Activated T-cell treated with anti-CD3 and anti-CD28 coated beads for 1 hour (primary cell): ENCODE measurements around the gene SAG.
"Not testable (repeated sequence)": the region's sequence is repeated elsewhere in the genome, so short reads cannot be mapped to it uniquely, and the experiment has no call there.

Experiments
- DNase-seq: peaks from one replicate; pipeline ENCODE4 v3.0.0-alpha.2; 2020; ENCODE audit warnings: low read depth

SAG gene

DNA sequence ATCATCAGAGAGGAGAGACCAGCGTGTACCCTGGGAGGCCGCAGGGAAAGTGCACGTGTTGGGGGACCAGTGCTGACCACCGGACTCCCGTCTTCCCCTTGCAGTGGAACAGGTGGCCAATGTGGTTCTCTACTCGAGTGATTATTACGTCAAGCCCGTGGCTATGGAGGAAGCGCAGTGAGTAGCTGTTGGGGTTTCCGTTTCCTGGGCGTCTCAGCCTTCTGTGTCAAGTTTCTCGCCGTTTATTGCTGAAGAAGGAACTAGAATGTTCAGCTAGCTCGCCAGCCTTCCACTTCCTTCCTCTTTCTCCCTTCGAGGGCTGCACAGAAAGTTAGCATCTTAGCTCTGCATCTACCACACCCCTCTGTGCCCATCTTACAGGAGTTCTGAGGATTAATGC lies 23.9 kb downstream of the SAG start:
- peak; percentile 54 for DNase-seq

DNA sequence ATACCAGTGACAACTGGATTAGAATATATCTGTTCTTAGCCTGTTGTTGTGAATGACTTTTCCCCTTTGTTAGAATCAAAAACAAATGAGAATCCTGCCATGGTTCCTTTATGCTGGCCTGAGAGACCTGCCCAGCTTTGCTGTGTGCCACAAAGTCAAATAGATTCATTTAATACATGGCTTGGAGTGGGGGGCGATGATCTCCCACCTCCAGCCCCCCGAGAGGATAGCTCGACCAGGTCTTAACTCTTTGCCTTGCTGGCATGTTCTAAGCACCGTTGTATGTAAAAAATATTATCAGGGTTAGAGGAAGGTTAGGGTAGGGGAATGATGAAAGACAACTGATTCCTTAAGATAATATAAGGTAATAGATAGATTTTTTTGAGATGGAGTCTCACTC lies 24.5 kb downstream of the SAG start:
- no peak for DNase-seq

DNA sequence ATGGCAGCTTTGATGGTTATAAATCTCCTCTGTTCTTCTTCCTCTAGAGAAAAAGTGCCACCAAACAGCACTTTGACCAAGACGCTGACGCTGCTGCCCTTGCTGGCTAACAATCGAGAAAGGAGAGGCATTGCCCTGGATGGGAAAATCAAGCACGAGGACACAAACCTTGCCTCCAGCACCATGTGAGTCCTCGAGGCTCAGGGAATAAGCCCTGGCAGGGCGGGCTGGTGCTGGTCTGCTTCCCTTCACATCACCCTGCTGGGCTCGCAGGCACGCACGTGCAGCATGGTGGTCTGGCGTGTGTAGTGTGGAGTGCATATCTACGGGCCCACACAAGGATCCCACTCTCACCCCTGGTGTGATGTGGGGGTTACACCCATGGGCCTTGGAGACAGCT lies 27.3 kb downstream of the SAG start:
- DNase-seq, result no peak

DNA sequence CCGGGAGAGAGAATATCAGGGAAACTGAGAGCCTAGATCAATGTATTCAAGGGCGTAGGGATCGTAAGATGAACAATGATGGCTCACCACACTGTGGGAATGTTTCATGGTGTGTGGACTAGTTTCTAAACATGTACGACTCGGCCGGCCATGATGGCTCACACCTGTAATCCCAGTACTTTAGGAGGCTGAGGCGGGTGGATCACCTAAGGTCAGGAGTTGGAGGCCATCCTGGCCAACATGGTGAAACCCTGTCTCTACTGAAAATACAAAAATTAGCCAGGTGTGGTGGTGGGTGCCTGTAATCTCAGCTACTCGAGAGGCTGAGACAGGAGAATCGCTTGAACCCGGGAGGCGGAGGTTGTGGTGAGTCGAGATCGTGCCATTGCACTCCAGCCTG lies 28.5 kb downstream of the SAG start:
- DNase-seq, result not testable (repeated sequence)

DNA sequence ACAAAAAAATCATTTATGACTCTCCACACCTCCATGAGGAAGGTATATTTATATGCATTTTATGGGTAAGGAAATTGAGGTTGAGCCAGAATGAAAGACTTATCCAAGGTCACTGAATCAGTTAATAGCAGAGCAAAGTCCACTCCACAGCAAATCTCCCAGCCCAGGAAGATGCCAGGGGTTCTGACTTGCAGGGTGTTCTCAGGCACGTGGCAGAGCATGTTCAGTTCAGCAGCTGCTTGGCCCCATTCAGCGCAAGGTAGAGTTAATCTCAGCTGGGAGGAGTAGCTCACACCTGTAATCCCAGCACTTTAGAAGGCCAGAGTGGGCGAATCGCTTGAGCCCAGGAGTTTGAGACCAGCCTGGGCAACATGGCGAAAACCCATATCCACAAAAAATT lies 28.9 kb downstream of the SAG start:
- no peak for DNase-seq

DNA sequence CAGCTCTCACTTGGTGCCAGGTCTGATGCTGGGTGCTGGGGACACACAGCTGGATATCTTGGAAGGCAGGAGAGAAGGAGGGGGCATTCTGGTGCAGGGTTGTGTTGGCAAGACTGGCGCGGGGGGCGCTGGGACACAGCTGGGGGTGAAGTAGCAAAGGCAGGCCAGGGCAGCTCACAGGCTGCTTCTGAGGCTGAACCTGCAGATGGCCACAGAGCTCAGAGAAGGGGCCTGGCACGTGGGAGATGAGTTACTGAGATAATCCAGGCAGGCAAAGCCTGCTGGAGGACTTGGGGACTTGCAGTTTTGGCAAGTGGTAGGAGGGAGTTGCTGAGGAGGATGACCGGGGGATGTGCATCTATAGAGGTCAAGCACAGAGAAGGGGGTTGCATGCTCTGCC lies 30.4 kb downstream of the SAG start:
- no peak for DNase-seq

DNA sequence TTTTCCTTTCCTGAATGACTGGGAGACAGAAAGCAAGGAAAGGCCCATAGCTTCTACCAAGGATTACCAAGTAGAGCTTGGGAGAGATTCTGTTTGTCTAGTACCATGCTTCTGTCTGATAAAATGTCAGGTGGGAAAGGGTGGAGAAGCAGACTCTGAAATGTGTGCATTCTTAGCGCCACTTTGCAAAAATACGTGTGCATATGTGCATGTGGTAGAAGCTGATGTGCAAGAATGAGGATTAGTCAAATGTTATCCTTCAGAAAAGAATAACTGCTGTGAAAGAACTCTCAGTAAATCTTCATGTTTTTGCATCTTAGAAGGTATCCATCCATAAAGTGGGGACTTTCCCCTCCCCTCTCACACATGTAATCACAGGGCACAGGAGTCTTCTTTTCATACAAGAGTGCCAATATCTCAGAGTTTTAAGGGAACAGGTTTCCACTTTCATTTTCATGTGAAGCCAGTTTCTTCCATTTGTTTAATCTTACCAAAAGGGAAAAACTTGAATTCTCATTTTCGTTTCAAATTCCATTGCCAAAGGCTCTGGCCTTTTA lies 31.3 kb downstream of the SAG start:
- DNase-seq, result no peak

DNA sequence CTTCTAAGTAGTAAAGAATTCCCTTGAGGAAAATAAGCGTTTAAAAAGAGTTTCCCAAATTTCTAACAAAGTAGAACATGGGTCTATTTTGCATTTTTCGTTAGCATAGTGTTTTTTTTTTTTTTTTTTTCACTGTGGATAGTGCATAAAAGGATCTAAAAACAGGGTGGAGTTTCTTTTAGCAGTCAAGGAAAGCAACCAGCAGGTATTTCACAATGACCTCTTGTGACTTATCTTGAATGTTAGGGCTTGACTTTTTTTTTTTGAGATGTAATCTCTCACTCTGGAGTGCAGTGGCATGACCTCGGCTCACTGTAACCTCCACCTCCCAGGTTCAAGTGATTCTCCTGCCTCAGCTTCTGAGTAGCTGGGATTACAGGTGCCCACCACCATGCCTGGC lies 31.8 kb downstream of the SAG start:
- no peak for DNase-seq

DNA sequence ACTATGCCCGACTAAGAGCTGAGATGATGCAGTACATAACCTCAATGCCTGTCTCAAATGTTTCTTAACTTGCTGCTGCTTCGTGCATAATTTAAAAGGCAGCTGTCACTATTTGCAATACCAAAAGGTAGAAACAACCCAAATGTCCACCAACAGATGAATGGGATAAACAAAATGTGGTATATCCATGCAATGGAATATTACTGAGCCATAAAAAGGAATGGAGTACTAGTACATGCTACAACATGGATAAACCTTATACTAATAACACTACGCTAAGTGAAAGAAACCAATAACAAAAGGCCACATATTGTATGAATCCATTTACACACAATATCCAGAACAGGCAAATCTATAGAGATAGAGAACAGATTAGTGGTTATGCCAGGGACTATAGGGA lies 33.7 kb downstream of the SAG start:
- DNase-seq, result no peak

DNA sequence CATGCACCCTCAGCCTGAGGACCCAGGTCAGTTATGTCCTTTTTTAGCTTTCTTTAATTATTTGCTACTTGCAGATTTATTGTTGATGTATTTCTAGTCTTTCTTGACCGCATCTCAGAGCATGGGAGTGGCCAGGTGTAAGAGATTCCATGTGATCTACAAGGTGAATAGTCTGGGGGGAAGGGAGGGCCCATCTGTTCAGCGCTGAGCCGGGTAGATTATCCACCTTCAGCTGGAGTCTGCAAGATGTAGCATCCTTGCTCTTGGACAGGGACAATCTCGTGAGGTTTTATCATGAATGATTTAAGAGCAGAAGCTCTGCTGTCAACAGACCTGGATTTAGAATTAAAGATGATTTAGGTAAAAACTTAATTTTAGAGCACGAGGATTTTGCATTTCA lies 34.7 kb downstream of the SAG start:
- no peak for DNase-seq

DNA sequence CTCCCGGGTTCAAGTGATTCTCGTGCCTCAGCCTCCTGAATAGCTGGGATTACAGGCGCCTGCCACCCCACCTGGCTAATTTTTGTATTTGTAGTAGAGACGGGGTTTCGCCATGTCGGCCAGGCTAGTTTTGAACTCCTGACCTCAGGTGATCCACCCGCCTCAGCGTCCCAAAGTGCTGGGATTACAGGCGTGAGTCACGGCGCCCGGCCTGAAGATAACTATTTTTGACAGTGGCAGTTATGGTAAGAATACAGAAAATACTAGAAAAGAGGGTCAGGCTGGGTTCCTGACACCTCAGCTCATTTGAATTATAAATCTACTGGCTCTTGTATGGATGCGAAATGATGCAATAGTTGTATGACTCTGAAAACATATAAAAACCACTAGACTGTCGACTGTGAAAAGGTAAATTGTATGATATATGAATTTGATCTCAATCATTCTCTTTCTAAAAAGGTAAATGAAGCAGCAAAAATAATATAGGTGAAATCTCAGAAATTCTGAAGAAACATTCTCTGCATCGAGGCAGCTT lies 35.6 kb downstream of the SAG start:
- no peak for DNase-seq

DNA sequence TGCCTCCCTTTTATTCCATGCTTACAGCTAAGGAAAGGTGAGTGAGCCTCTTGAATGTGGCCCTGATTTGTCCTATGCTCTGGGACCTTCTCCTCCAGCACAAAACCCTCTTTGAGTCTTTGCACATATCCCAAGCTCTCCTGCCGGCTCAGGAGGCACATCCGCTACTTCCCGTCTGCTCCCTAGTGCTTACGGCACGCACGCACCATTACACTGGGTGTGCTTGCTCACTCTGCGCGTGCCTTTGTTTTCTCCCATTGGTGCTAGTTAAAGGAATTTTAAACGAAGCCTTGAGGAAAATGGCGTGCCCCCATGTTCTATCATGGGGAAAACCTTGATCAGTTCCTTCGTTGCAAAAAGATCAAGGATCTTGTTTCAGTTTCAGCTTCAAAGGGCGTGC lies 38.8 kb downstream of the SAG start:
- DNase-seq, result no peak

DNA sequence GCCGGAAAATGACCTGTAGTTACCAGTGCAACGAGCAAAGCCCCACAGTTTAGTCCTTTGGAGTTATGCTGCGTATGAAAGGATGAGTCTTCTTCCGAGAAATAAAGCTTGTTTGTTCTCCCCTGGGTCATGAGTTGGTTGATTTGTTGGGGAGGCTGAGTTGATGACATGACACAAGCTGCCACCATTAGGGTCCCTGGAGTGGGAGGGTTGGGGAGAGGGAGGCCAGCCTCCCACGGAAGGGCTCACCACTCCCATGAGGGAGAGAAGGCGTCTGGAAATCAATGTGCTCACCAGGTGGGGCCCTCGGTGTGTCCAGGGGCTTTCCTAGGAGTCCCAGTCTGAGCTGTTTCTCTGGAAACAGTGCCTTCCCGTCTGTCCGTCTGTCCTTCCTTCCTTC lies 39.3 kb downstream of the SAG start:
- DNase-seq, result no peak

DNA sequence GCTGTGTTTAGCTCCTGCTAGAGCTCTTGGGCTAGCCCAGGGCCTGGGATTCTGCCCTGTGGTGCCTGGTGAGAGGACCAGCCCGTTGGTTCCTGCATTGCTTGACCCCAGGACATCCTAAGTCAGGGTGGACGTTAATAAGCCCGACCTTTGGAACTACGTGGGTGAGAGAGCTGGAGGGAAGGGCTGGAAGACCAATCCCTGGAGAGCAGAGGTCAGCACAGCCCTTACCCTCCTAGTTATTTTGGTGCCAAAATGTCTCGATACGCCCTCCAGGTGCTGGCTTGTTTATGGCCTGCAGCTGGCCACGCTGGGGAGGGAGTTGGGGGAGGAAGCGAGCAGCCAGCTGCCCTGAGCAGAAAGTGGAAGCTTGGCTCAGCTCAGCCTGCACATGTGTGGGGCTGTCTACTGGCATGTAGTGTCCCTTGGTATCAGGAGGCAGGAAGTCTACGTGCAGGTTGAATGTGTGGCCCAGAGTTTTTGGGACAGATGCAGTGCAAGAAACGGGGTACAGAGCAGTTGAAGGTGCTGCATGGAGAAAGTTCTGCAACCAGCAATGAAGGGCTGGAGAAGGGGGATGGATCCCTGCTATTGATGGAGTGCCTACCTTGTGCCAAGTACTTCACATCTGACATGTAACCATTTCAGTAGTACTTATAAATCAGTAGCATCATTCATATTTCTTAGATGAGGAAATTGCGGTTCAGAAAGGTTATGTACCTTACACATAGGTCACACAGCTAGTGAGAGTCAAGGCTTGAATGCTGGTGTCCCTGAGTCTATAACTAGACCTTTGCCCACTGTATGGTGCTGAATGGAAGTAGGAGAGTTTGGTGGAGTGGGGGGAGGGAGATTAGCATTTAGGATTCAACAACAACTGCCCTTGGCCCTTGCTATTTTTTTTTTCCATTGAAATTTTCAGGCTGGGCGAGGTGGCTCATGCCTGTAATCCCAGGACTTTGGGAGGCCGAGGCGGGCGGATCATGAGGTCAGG lies 41.7 kb downstream of the SAG start:
- no peak for DNase-seq

DNA sequence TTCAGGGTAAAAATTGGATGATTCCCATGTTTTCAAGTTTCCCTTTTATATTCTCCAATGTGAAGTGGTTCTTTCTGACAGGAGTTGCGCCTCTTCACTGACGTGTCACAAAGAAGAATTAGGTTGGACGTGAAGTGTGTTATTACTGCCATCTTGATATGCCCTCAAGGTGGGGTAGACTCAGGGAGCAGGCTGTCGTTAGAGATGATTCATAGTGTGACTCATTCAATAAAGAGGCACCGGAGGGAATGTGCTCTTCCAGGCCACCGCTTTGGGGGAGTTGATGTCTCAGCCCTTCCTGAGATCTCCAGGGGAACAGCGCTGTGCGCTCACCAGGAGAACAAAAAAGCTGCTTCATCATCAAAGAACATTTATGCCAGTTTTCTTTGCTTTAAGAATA lies 43.1 kb downstream of the SAG start:
- no peak for DNase-seq

DNA sequence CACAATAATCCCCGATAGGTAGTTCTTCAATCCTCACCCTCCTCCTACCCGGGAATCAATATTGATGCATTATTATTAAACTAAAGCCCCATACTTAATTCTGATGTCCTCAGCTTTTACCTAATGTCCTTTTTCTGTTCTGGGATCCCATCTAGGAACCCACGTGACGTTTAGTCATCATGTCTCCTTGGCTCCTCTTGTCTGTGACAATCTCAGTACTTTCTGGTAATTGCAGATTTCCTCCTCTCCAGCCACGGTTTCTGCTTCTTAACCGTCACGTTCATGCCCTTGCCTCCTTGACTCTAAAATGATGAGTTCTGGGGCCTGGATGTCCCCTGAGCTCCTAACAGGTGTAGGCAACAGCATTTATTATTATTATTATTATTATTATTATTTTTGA lies 43.8 kb downstream of the SAG start:
- DNase-seq, result no peak

DNA sequence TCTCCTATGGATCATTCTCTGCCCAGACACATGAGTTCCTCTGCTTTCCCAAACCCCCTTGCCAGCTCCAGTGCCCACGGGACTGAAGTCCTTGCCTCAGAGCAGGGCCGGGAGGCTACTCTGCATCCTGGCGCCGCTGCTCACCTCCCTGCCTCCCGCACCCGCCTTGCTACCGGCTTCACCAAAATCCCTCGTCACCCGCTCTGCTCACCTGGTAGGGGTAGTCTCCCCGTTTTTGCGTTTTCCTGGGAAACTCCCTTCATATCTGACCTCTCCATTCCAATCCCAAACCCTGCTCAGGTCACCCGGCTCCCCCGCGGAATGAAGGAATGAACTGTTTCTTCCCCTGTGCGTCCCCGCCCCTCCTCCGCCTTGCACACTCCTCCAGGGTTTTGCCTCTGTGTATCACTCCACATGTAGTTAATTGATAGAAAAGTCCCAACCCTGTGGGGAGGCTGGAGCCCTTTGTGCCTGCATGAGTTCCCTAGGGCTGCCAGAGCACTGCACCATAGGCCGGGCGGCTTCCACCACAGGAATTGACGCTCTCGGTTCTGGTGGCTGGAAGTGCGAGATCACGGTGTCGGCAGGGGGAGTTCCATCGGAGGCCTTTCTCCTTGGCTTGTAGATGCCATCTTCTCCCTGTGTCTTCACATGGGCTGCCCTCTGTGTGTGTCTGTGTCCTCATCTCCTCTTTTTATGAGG lies 44.7 kb downstream of the SAG start:
- DNase-seq, result no peak

DNA sequence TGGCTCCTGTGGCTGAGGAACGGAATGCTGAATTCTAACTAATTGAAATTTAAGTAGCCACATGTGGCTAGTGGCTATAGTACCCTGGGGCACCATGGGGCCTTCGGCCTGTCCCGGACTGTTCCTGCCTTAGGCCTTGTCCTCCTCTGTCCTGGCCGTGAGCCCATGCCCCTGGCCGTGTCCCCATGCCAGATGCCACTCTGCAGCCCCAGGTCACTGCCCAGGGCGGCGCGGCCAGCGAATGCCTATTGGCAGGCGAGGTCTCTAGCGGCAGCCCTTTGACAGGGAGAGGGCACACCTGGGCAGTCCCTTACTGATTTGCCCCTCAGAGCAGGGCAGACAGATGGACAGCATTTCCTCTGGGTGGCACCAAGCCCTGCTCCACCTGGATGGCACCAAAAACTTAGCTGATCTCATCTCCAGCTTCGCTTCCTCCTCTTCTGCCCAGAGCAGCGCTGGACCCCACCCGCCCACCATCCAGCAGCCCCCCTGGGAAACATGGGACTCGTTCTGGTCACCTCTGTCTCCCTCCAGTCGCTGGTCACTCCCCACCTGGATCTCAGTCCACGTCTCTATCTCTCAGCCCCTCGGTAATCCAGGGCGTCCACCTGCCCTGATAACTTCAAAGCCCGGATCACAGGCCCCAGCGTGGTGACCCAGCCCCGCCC lies 45.6 kb downstream of the SAG start:
- no peak for DNase-seq

DNA sequence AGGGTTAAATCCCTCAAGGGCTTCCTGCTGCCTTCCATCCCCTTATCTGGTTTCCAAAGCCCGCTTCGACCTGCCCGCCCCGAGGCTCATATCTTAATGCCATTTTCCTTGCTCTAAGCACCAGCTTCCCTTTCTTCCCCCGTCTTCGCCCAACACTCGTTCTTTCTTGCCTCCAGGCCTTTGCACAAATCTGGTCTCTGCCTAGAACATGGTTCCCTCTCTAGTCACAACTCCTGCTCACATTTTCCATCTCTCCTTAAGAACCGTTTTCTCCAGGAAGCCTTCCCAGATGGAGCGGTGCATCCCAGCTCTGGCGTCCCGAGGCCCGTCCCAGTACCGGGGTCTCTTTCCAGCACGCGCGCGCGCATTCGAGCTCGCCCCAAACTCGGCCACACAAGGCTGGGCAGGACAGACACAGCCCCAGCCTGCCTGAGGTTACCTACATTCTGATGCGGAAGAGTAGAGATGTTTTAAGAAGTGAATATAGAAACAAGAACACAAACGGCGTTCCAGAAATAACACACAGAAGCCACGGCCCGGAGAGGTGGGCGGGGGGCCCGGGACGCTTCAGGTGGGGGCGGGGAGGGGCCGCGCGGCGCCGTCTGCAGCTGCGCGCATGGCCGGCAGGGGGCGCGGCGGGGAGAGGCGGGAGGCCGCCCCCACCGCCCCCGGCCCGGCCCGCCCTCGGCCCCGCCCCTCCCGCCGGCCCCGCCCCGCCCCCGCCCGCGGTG lies 46.3 kb downstream of the SAG start, which contains the start of gene DGKD:
TSS of gene DGKD (plus strand) at position 726 of the 731 bp plus-strand sequence. CDS start 25 bp downstream, outside the sequence.
- DNase-seq, result peak; percentile 70

DNA sequence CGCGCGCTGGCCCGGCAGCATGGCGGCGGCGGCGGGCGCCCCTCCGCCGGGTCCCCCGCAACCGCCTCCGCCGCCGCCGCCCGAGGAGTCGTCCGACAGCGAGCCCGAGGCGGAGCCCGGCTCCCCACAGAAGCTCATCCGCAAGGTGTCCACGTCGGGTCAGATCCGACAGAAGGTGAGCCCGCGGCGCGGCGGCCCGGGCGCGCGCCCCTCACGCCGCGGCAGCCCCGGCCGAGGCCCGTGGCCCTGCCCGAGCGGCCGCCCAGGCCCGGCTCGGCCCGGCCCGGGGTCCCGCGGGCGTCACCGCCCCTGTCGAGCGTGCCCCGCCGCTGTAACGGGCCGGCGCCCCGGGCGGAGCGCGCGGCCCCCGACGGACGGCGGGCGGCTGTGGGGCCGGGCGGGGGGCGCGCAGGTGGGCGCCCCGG lies 46.9 kb downstream of the SAG start:
- no peak for DNase-seq

DNA sequence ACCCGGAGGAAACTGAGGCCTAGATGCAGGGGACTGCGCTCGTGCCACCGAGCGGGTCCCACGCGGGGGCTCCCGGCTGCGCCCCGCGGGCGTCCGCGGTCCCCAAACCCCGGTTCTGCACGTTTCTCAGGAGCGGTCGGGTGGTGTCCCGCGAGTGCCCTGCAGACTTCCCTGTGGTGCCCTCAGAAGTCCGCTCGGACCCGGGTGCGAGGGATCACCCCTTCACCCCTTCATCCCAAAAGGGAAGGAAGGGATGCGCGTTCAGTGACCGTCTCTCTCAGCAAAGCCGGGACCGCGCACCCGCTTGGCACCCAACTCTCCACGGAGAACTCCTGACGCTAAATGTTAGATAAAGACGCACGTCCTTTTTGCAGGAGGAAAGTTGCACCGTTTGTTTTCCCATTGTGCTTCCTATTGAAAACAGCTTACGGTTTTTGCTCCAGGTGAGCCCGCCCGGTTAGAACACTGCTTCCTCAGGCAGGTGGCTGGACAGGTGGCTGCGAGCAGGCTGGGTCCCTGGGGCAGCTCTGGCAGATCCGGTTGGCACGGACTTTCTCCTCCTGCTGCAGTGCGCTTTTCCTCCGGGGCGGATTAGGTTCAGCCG lies 47.5 kb downstream of the SAG start:
- no peak for DNase-seq
